ENCODE measurements around the gene SMARCAD1.
"Not testable (repeated sequence)": the region's sequence is repeated elsewhere in the genome, so short reads cannot be mapped to it uniquely, and the experiment has no call there.

SMARCAD1 gene

DNA sequence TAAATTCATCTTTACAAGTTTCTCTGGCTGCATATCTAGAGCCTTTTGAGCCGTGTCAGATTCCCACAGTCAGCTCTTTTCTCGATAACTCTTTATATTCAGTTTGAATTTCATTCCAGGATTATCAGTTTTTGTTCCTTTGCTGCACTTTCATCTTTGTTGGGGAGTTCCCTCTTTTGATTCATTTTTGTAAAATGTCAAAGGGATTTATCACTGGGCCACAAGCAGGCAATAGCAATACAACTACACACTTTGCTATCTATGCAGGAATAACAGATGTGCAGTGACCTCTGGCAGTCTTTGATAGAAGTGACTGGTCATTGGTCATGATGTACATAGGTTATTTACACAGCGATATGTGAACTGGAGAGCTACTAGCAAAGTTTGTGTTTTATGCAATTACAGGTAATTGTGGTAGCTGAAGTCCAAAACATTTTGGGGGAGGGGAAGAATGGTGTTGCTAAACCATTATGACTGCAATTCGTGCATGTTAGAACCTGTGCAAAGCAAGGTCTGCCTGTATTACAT lies 91.1 kb downstream of the SMARCAD1 start:
- no peaks in the 10 kb centered on the region for H3K36me3 ChIP-seq (ENCODE audit: insufficient read depth, low read length)
- H3K4me1 ChIP-seq (ENCODE audit: insufficient read depth, low read length) = no peaks in the 10 kb centered on the region
- H3K4me3 ChIP-seq (ENCODE audit: low read depth in 1 of 2, low read length in 2 of 2) = no peak overlapping the region
- no peaks in the 10 kb centered on the region for H3K27me3 ChIP-seq (ENCODE audit: control insufficient read depth in 1 of 2, insufficient read depth in 2 of 2, low read length in 2 of 2)
- no peaks in the 10 kb centered on the region for H3K9me3 ChIP-seq (ENCODE audit: low read length)
- no peak overlapping the region for H3K27ac ChIP-seq (ENCODE audit: low read depth, low read length)
- H3K9ac ChIP-seq (ENCODE audit: low read length) = no peak overlapping the region

DNA sequence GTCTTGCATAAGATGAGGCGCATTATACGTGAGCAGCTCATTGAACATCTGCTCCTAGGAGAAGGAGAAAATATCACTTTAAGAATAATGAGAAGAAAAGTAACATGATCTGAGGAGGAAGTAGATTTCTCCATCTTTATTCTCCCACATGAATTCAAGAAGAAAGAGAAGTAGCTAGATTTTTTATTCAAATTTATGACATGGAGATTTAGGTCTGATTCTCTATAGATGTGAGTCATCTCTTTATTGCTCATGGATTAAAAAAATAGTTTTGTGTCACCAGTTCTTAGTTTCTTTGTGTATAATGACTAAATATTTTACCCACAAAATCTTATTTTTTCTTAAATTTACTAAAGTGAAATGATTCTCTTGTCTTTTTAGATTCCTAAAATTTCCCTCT lies 94.5 kb downstream of the SMARCAD1 start:
- Histone ChIP-seq H3K9ac (ENCODE audit: low read length) (no peak overlapping the region), H3K4me3 (ENCODE audit: low read depth in 1 of 2, low read length in 2 of 2) (no peak overlapping the region), H3K36me3 (ENCODE audit: insufficient read depth, low read length) (no peaks in the 10 kb centered on the region), H3K27me3 (ENCODE audit: control insufficient read depth in 1 of 2, insufficient read depth in 2 of 2, low read length in 2 of 2) (no peaks in the 10 kb centered on the region), H3K9me3 (ENCODE audit: low read length) (no peaks in the 10 kb centered on the region), H3K4me1 (ENCODE audit: insufficient read depth, low read length) (no peaks in the 10 kb centered on the region), H3K27ac (ENCODE audit: low read depth, low read length) (no peak overlapping the region)

DNA sequence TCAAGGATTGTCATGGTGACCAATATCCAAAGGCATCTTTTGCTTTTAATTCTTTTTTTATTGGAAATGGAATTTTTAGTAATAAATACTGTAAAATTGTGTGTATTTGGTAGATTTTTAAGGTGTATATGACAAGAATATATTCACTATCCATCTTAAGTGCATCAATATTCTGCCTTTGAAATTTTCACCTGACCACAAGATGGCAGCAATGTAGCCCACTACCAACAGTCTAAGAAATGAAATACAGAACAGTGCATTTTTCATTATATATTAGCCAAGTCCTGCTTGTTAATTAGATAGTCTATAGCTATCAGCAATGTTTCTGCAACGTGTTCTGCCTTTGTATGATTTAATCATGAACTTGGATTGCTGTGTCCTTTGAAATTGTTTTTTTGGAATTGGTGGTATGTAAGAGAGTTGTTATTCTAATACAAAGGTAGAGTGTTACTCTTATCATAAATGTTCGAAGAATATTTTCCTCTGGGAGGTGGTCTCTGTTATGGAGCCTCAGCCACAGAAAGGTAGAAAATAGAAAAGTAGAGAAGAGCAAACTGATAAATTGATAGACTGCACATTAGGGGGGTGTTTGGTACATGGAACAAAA lies 96.8 kb downstream of the SMARCAD1 start:
- no peak overlapping the region for H3K9ac ChIP-seq (ENCODE audit: low read length)
- no peaks in the 10 kb centered on the region for H3K36me3 ChIP-seq (ENCODE audit: insufficient read depth, low read length)
- H3K4me1 ChIP-seq (ENCODE audit: insufficient read depth, low read length) = no peaks in the 10 kb centered on the region
- H3K9me3 ChIP-seq (ENCODE audit: low read length) = no peaks in the 10 kb centered on the region
- no peaks in the 10 kb centered on the region for H3K27me3 ChIP-seq (ENCODE audit: control insufficient read depth in 1 of 2, insufficient read depth in 2 of 2, low read length in 2 of 2)
- no peak overlapping the region for H3K4me3 ChIP-seq (ENCODE audit: low read depth in 1 of 2, low read length in 2 of 2)
- H3K27ac ChIP-seq (ENCODE audit: low read depth, low read length) = no peak overlapping the region

- Histone ChIP-seq H3K4me3 (ENCODE audit: low read depth in 1 of 2, low read length in 2 of 2) (no peak overlapping the region), H3K27ac (ENCODE audit: low read depth, low read length) (no peak overlapping the region), H3K9ac (ENCODE audit: low read length) (no peak overlapping the region), H3K9me3 (ENCODE audit: low read length) (no peaks in the 10 kb centered on the region), H3K4me1 (ENCODE audit: insufficient read depth, low read length) (no peaks in the 10 kb centered on the region), H3K27me3 (ENCODE audit: control insufficient read depth in 1 of 2, insufficient read depth in 2 of 2, low read length in 2 of 2) (no peaks in the 10 kb centered on the region), H3K36me3 (ENCODE audit: insufficient read depth, low read length) (no peaks in the 10 kb centered on the region)
Observed at GRCh38 chr4:94305466-94306225, 98.0 kb downstream of the SMARCAD1 start.

DNA sequence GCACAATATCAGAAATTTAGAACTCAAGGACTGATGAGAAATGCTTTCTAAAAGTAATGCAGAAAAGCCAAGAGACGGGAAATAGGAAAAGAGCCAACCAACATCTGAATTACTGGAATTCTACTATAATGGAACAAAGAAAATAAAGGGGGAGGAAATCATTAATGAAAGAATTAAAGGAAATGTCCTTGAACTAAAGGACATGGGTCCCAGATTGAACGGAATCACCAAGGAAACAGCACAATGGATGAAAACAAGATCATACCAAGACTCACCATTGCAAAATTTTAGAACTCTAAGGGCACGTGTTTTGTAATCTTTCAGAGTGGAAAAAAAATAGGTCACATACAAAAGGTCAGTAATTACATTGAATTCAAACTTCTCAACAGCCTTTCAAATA lies 99.0 kb downstream of the SMARCAD1 start:
- Histone ChIP-seq H3K9ac (ENCODE audit: low read length) (no peak overlapping the region), H3K27me3 (ENCODE audit: control insufficient read depth in 1 of 2, insufficient read depth in 2 of 2, low read length in 2 of 2) (no peaks in the 10 kb centered on the region), H3K27ac (ENCODE audit: low read depth, low read length) (no peak overlapping the region), H3K9me3 (ENCODE audit: low read length) (no peaks in the 10 kb centered on the region), H3K4me1 (ENCODE audit: insufficient read depth, low read length) (no peaks in the 10 kb centered on the region), H3K4me3 (ENCODE audit: low read depth in 1 of 2, low read length in 2 of 2) (no peak overlapping the region), H3K36me3 (ENCODE audit: insufficient read depth, low read length) (no peaks in the 10 kb centered on the region)

DNA sequence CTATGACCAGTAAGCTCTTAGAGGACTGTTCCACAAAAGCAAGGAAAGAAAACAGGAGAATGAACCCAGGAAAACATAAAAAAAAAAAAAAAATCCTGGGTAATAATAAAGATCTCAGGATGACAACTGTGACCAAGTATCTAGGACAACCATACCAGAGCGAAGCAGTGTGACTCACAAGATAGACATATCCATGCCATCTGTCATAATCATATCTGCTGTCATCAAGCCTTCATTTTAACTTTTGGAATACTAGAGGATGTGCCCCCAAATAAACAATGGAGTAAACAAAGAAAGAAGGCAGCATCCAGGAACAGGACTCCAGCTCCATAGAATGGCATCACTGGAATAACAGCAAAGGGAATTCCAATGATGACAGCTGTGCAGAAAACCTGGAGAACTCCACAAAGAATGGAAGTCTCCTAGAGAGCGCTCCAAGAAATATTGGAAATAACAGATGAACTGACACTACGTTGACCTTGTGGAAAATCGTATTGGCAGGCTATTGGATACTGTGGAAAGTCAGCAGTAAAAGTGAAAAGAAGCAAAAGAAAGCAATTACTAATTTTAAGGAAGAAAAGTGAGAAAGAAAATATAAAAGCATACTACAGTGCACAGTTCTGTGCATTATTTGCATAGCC lies 99.7 kb downstream of the SMARCAD1 start:
- Histone ChIP-seq H3K9ac (ENCODE audit: low read length) (no peak overlapping the region), H3K4me3 (ENCODE audit: low read depth in 1 of 2, low read length in 2 of 2) (no peak overlapping the region), H3K4me1 (ENCODE audit: insufficient read depth, low read length) (no peaks in the 10 kb centered on the region), H3K27me3 (ENCODE audit: control insufficient read depth in 1 of 2, insufficient read depth in 2 of 2, low read length in 2 of 2) (no peaks in the 10 kb centered on the region), H3K36me3 (ENCODE audit: insufficient read depth, low read length) (no peaks in the 10 kb centered on the region), H3K9me3 (ENCODE audit: low read length) (no peaks in the 10 kb centered on the region), H3K27ac (ENCODE audit: low read depth, low read length) (no peak overlapping the region)

DNA sequence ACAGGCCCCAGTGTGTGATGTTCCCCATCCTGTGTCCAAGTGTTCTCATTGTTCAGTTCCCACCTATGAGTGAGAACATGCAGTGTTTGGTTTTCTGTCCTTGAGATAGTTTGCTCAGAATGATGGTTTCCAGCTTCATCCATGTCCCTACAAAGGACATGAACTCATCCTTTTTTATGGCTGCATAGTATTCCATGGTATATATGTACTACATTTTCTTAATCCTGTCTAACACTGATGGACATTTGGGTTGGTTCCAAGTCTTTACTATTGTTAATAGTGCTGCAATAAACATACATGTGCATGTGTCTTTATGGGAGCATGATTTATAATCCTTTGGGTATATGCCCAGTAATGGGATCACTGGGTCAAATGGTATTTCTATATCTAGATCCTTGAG lies 112.3 kb downstream of the SMARCAD1 start:
- not testable (repeated sequence) for H3K4me1 ChIP-seq (ENCODE audit: insufficient read depth, low read length); H3K4me3 ChIP-seq (ENCODE audit: low read depth in 1 of 2, low read length in 2 of 2); H3K27ac ChIP-seq (ENCODE audit: low read depth, low read length); H3K9me3 ChIP-seq (ENCODE audit: low read length); H3K36me3 ChIP-seq (ENCODE audit: insufficient read depth, low read length); H3K9ac ChIP-seq (ENCODE audit: low read length); H3K27me3 ChIP-seq (ENCODE audit: control insufficient read depth in 1 of 2, insufficient read depth in 2 of 2, low read length in 2 of 2)

GRCh38 chr4:94325835-94326234 lies 118.2 kb downstream of the SMARCAD1 start:
- no peak overlapping the region for H3K4me3 ChIP-seq (ENCODE audit: low read depth in 1 of 2, low read length in 2 of 2)
- no peaks in the 10 kb centered on the region for H3K36me3 ChIP-seq (ENCODE audit: insufficient read depth, low read length)
- H3K9ac ChIP-seq (ENCODE audit: low read length) = no peak overlapping the region
- no peaks in the 10 kb centered on the region for H3K27me3 ChIP-seq (ENCODE audit: control insufficient read depth in 1 of 2, insufficient read depth in 2 of 2, low read length in 2 of 2)
- H3K27ac ChIP-seq (ENCODE audit: low read depth, low read length) = no peak overlapping the region
- no peaks in the 10 kb centered on the region for H3K9me3 ChIP-seq (ENCODE audit: low read length)
- no peaks in the 10 kb centered on the region for H3K4me1 ChIP-seq (ENCODE audit: insufficient read depth, low read length)

DNA sequence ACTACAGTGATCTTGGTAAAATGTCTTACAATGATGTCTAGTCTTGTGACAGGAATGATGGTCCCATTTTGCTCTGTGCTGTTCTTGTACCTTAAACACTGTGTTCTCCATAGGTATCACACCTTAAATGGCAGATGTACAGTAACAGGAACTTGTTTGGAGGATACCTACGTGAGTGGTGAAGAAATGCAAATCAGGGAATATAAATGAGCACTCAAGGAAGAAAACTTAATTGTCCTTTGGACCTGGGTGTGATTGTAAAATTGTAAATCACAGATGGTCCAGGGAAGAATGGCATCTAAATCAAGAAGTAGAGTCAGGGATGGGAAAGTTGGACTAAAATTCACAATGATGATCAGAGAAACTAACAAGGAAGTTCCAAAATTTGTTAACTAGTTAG lies 122.3 kb downstream of the SMARCAD1 start:
- Histone ChIP-seq H3K27ac (ENCODE audit: low read depth, low read length) (no peak overlapping the region), H3K4me3 (ENCODE audit: low read depth in 1 of 2, low read length in 2 of 2) (no peak overlapping the region), H3K36me3 (ENCODE audit: insufficient read depth, low read length) (no peaks in the 10 kb centered on the region), H3K27me3 (ENCODE audit: control insufficient read depth in 1 of 2, insufficient read depth in 2 of 2, low read length in 2 of 2) (no peaks in the 10 kb centered on the region), H3K9me3 (ENCODE audit: low read length) (no peaks in the 10 kb centered on the region), H3K9ac (ENCODE audit: low read length) (no peak overlapping the region), H3K4me1 (ENCODE audit: insufficient read depth, low read length) (no peaks in the 10 kb centered on the region)

- Histone ChIP-seq H3K27me3 (ENCODE audit: control insufficient read depth in 1 of 2, insufficient read depth in 2 of 2, low read length in 2 of 2) (no peaks in the 10 kb centered on the region), H3K4me3 (ENCODE audit: low read depth in 1 of 2, low read length in 2 of 2) (no peak overlapping the region), H3K9me3 (ENCODE audit: low read length) (no peaks in the 10 kb centered on the region), H3K36me3 (ENCODE audit: insufficient read depth, low read length) (no peaks in the 10 kb centered on the region), H3K4me1 (ENCODE audit: insufficient read depth, low read length) (no peaks in the 10 kb centered on the region), H3K27ac (ENCODE audit: low read depth, low read length) (no peak overlapping the region), H3K9ac (ENCODE audit: low read length) (no peak overlapping the region)
Observed at GRCh38 chr4:94332983-94333590, 125.4 kb downstream of the SMARCAD1 start.

DNA sequence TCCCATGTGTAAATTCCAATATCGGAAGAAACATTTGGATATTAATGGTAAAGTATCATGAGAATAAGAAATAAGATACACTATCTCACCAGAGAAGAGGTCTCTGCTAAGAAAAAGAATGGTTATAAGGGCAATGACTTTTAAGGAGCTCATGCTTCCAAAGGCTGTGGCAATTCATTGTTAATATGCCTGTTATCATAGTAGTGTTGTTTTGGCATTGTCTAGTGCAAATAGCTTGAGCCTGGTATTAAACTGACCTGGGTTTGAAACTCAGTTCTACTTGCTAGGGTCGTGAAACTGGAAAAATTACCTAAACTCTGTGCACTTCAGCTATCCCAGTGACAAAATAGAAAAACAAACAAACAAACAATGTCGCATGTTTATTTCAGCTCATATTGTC lies 126.2 kb downstream of the SMARCAD1 start:
- Histone ChIP-seq H3K4me1 (ENCODE audit: insufficient read depth, low read length) (no peaks in the 10 kb centered on the region), H3K27me3 (ENCODE audit: control insufficient read depth in 1 of 2, insufficient read depth in 2 of 2, low read length in 2 of 2) (no peaks in the 10 kb centered on the region), H3K36me3 (ENCODE audit: insufficient read depth, low read length) (no peaks in the 10 kb centered on the region), H3K27ac (ENCODE audit: low read depth, low read length) (no peak overlapping the region), H3K9me3 (ENCODE audit: low read length) (no peaks in the 10 kb centered on the region), H3K4me3 (ENCODE audit: low read depth in 1 of 2, low read length in 2 of 2) (no peak overlapping the region), H3K9ac (ENCODE audit: low read length) (no peak overlapping the region)

All from muscle layer of colon (tissue), 2 donors.